ENCODE measurements around the gene XRCC3.

DNA sequence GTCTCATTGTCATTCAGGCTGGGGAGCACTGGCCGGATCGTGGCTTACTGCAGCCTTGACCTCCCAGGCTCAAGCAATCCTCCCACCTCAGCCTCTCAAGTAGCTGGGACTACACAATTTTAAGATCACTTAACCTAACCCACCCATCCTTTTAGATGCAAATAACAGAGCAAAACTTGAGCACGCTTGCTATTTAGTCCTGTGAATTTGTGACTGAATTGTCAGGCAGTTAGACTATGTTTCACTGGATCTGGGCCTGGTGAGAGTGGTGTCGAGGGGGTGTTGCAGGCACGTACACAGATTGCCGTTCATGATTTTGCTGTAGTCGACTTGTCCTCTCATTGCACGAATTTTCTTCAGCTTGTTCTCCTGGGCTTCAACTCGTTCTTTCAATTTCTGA lies 38.5 kb upstream of the XRCC3 start:
- TF ChIP-seq, protein P1, sequence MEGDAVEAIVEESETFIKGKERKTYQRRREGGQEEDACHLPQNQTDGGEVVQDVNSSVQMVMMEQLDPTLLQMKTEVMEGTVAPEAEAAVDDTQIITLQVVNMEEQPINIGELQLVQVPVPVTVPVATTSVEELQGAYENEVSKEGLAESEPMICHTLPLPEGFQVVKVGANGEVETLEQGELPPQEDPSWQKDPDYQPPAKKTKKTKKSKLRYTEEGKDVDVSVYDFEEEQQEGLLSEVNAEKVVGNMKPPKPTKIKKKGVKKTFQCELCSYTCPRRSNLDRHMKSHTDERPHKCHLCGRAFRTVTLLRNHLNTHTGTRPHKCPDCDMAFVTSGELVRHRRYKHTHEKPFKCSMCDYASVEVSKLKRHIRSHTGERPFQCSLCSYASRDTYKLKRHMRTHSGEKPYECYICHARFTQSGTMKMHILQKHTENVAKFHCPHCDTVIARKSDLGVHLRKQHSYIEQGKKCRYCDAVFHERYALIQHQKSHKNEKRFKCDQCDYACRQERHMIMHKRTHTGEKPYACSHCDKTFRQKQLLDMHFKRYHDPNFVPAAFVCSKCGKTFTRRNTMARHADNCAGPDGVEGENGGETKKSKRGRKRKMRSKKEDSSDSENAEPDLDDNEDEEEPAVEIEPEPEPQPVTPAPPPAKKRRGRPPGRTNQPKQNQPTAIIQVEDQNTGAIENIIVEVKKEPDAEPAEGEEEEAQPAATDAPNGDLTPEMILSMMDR (IDR thresholded peaks at IDR 0.05; ENCODE audit: insufficient read depth, low read length, poor library complexity, severe bottlenecking) = no peak
- no peak for TF ChIP-seq EZH2phosphoT487 (conservative IDR thresholded peaks at IDR 0.05; ENCODE audit: low read length)

Data from SU-DHL-6 (cell line).